ENCODE results near the gene YAP1. TPM values are rescaled to one million over a fixed set of nuclear protein-coding genes. Genes with fewer than 3 reads are reported as not detected.

The YAP1 gene
- total RNA-seq, 1 experiment from 2014 or later: 112 TPM

DNA sequence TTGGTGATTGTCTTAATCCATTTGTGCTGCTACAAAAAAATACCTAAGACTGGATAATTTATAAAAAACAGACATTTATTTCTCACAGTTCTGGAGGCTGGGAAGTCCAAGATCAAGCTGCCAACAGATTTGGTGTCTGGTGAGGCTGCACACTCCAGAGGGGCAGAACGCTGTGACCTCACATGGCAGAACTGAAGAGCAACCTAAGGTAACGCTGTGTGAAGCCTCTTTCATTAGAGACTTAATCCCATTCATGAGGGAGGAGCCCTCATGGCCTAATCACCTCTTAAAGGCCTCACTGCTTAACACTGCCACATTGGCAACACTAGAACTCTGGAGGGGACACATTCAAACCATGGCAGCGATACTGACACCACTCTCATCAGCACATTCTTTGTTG, 164.4 kb downstream of the YAP1 start:
- DNase-seq (ENCODE audit: low spot score): no peak

DNA sequence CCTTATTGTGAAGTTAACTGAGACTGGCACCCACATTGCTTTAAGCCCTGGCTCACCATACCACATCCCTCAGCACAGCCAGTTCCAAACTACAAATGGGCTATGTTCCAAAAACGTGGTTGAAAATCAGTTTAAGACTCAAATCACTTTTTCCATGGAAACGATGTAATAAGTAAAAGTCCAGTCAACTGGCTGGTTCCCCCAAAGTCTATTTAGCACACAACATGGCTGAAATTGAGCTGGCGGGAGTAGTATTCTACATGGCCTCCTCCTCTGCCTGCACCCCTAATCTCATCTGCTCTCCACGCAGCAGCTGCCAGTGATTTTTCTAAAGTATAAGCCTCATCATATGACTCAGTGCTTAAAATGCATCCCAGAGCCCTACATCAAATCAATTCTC, 166.1 kb downstream of the YAP1 start:
- DNase-seq (ENCODE audit: low spot score): no peak

DNA sequence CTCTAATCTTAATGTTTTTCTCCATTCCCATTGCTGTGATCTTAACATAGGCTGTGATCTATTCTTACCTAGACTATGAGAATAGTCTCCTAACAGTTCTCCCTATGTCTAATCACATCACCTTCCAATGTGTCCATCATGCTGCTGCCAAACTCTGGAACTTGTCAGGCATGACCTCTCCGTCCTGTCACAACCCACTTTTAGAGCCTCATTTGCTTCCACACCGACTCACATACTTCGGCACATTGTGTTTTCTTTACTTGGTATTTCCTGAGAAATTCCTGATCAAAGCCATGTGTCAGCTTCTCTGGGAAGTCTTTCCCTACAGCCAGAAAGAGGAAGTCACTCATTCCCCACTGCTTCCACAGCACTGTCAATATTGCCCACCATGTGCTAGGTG, 166.5 kb downstream of the YAP1 start:
- no peak for DNase-seq (ENCODE audit: low spot score)

DNA sequence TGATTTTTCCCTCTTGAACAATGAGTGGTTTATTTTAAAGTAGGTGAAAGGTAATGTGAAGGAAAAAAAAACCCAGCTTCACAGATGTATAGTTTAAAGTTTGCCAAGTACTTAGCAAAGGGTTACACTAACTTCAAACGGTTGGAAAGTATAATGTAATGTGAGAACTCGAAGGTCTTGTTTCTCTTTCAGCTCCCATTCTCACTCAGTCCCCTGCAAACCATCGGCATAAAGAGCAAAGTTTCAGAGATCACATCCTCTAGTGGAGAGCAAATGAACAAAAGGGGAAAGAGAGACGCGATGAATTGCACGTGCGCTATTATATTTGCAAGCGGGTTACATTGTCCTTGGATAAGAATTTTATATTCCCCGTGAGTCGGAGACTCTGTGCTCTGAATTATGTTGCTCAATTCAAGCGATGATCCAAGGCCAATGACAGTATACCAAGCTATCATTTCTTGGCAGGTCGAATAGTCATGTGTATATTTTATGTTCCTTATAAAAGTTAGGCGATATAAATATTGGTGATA, 169.5 kb downstream of the YAP1 start:
- peak; percentile 69 for DNase-seq (ENCODE audit: low spot score)

DNA sequence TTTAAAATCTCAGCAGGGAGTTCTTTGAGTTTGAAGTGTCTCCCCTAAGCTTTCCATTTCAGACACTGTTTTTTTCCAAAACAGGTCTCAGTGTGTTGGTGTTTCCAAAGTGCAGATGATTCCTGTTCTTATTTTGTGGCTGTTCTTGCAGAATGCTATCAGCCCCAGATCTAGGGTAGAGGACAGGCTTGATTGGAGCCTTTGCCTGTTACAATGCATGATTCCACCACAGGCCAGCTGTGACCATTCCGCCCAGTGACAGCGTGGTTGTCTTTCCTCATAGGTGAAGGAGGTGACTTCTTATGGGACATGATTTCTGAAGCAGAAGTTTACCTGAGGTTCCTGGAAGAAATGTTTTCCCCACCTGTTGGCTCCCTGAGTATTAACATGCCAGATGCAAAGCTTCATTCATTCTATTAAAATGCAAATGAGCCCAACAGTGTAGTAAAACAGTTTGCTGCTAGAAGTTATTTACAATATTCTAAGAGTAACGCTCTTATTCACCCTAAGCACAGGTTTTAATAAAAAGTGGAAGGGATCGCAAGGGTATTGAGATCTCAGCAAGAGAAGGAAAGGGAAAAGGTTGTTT, 170.1 kb downstream of the YAP1 start:
- peak; percentile 54 for DNase-seq (ENCODE audit: low spot score)

Other genes starting within 250 kb of the YAP1 start
- gene CEP126, start 195.4 kb upstream of the YAP1 start, total RNA-seq (2014; rRNA removed; shearing (Covaris generic)): 0.50 and 0.58 TPM in 2 replicates
- not detected in 2 replicates for gene ANGPTL5, start 193.9 kb upstream of the YAP1 start, total RNA-seq (2014; rRNA removed; shearing (Covaris generic))
- 3.8 and 7.4 TPM in 2 replicates for gene CFAP300, start 63.0 kb upstream of the YAP1 start, total RNA-seq (2014; rRNA removed; shearing (Covaris generic))
- 0.94 and 1.4 TPM in 2 replicates for gene BIRC3, start 207.0 kb downstream of the YAP1 start, total RNA-seq (2014; rRNA removed; shearing (Covaris generic))
- 14.8 and 16.1 TPM in 2 replicates for gene BIRC2, start 236.8 kb downstream of the YAP1 start, total RNA-seq (2014; rRNA removed; shearing (Covaris generic))